AG09309 (cell line): ENCODE results near the gene CHCT1.

Experiments used
- DNase-seq: peaks from one replicate; pipeline ENCODE4 v3.0.0-alpha.2; 2010; ENCODE audit warnings: low read depth
- H3K4me3 ChIP-seq: 2 replicates; pipeline ENCODE4 v1.5.1; 2011; ENCODE audit warnings: mild to moderate bottlenecking, low read depth, low read length, moderate library complexity; ENCODE audit not compliant: control insufficient read depth
- CTCF ChIP-seq: IDR thresholded peaks from 2 replicates; pipeline ENCODE4 v1.5.1; 2011; ENCODE audit warnings: mild to moderate bottlenecking, low read depth, low read length, inconsistent platforms; ENCODE audit not compliant: insufficient read depth, control insufficient read depth; ENCODE audit errors: missing control alignments

The CHCT1 gene

GRCh38 chr17:60447375-60447774 lies 25.1 kb downstream of the CHCT1 start:
- H3K4me3 ChIP-seq = no peak overlapping the region
- TF ChIP-seq CTCF = no peak
- DNase-seq = no peak

- DNase-seq = no peak
- TF ChIP-seq CTCF = no peak
- no peak overlapping the region for H3K4me3 ChIP-seq
Observed at GRCh38 chr17:60451071-60451470, 28.8 kb downstream of the CHCT1 start.

- no peak for TF ChIP-seq CTCF
- no peak overlapping the region for H3K4me3 ChIP-seq
- DNase-seq = no peak
Observed at GRCh38 chr17:60451965-60452364, 29.7 kb downstream of the CHCT1 start.

GRCh38 chr17:60455378-60455777 lies 33.1 kb downstream of the CHCT1 start:
- no peak for TF ChIP-seq CTCF
- no peak for DNase-seq

GRCh38 chr17:60457148-60457547 lies 34.9 kb downstream of the CHCT1 start:
- DNase-seq = no peak
- H3K4me3 ChIP-seq = no peak overlapping the region
- TF ChIP-seq CTCF = no peak

More at GRCh38 chr17:60455378-60455777, 33.1 kb downstream of the CHCT1 start:
- H3K4me3 ChIP-seq = no peak overlapping the region

GRCh38 chr17:60461584-60461983 lies 39.3 kb downstream of the CHCT1 start:
- no peak for DNase-seq
- H3K4me3 ChIP-seq = no peak overlapping the region
- no peak for TF ChIP-seq CTCF
